GM12864 (cell line): ENCODE measurements around the gene ZDHHC9.
A peak's percentile ranks its signal among the peaks of the same experiment; 100 is the strongest.

Experiments
- DNase-seq: peaks from one replicate; pipeline ENCODE4 v3.0.0-alpha.2; 2011; ENCODE audit warnings: low read depth
- H3K4me3 ChIP-seq: 2 replicates; pipeline ENCODE4 v1.5.1; 2011; ENCODE audit warnings: mild to moderate bottlenecking, low read depth, low read length, control low read depth
- TF ChIP-seq, protein P1 (sequence below): IDR thresholded peaks from 2 replicates; pipeline ENCODE4 v1.5.1; 2011; ENCODE audit warnings: low read depth, mild to moderate bottlenecking, moderate library complexity, low read length, control low read depth, inconsistent platforms; ENCODE audit errors: missing control alignments

The ZDHHC9 gene

DNA sequence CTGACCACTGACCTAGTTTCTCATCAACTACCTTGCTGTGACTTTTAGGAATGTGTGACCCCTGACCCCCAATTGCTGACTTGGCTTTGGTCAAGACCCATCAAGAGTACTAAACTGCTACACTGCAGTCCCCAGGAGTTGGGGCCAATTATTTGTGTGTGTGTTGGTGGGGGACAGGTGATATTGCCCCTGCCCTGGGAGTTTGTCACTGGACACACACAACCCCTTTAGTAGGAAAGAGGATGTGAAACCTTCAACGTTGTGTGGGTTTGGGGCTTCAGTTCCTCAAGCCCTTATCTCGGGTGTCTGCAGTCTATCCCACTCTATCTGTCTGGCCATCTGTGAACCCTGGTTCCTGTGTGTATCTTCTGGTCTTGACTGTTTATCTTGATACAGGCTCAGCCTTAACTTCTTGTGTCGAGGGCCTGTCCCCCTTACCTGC is 57.5 kb downstream of the ZDHHC9 start:
- DNase-seq = peak; percentile 66
- TF ChIP-seq, protein P1, sequence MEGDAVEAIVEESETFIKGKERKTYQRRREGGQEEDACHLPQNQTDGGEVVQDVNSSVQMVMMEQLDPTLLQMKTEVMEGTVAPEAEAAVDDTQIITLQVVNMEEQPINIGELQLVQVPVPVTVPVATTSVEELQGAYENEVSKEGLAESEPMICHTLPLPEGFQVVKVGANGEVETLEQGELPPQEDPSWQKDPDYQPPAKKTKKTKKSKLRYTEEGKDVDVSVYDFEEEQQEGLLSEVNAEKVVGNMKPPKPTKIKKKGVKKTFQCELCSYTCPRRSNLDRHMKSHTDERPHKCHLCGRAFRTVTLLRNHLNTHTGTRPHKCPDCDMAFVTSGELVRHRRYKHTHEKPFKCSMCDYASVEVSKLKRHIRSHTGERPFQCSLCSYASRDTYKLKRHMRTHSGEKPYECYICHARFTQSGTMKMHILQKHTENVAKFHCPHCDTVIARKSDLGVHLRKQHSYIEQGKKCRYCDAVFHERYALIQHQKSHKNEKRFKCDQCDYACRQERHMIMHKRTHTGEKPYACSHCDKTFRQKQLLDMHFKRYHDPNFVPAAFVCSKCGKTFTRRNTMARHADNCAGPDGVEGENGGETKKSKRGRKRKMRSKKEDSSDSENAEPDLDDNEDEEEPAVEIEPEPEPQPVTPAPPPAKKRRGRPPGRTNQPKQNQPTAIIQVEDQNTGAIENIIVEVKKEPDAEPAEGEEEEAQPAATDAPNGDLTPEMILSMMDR = no peak
- H3K4me3 ChIP-seq = peak overlapping the region; percentile 16; the same call in 1 of the 2 replicates

DNA sequence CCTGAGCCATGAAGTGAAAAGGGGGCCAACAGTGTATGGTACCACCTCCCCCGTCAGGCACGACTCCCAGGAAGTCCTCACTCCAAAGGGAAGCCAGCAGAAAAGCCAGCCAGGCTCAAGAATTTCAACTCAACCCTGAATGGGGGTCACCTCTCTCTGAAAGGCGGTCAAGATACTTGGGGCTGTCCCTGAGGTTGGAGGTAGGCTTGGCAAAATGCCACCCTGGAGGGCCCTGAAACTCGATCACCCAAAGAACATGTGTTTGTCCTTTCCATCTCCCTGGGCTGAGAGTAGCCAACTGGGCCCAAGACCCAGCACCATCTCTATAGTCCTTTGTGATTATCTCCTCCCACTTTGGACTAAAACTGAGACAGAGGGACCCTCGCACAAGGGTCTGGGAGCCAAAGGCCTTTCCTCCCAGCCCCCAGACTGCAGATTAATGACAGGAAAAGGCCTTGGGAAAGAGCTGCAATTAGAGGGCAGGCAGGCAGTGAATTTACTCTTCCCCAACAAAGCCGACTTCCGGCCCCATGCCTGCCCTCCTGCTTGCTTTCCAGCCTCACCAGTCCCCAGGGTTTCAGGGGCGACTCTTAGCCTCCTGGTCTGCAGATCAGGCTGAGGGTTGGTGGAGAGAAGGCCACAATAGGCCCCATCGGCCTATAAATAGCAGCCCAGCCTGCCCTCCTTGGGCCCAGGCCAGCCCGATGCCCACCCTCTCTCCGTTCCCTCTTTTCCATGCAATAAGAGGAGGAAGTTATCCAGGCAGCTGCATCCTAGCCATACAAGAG is 58.3 kb downstream of the ZDHHC9 start:
- TF ChIP-seq, protein P1 = no peak
- no peak for DNase-seq
- H3K4me3 ChIP-seq = peak overlapping the region; percentile 39

- peak overlapping the region; percentile 70 for H3K4me3 ChIP-seq
- TF ChIP-seq, protein P1 = no peak
- no peak for DNase-seq
Observed at GRCh38 chrX:129784371-129784770, 59.3 kb downstream of the ZDHHC9 start.

- TF ChIP-seq, protein P1 = no peak
- DNase-seq = no peak
- H3K4me3 ChIP-seq = peak overlapping the region; percentile 70
Observed at GRCh38 chrX:129783291-129783713, 60.4 kb downstream of the ZDHHC9 start.

GRCh38 chrX:129782706-129783105 is 61.0 kb downstream of the ZDHHC9 start:
- H3K4me3 ChIP-seq = peak overlapping the region; percentile 70
- TF ChIP-seq, protein P1 = no peak
- no peak for DNase-seq

- no peak for DNase-seq
- H3K4me3 ChIP-seq = peak overlapping the region; percentile 70
- TF ChIP-seq, protein P1 = no peak
Observed at GRCh38 chrX:129781680-129782495, 61.8 kb downstream of the ZDHHC9 start.
